Ammon's horn (tissue), 1 donor: ENCODE results near the gene TTC4.
A peak's percentile ranks its signal among the peaks of the same experiment; 100 is the strongest.

Experiments used
- DNase-seq: peaks from one replicate; pipeline ENCODE4 v3.0.0-alpha.2; 2016; ENCODE audit warnings: low spot score

Gene TTC4, protein sequence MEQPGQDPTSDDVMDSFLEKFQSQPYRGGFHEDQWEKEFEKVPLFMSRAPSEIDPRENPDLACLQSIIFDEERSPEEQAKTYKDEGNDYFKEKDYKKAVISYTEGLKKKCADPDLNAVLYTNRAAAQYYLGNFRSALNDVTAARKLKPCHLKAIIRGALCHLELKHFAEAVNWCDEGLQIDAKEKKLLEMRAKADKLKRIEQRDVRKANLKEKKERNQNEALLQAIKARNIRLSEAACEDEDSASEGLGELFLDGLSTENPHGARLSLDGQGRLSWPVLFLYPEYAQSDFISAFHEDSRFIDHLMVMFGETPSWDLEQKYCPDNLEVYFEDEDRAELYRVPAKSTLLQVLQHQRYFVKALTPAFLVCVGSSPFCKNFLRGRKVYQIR

DNA sequence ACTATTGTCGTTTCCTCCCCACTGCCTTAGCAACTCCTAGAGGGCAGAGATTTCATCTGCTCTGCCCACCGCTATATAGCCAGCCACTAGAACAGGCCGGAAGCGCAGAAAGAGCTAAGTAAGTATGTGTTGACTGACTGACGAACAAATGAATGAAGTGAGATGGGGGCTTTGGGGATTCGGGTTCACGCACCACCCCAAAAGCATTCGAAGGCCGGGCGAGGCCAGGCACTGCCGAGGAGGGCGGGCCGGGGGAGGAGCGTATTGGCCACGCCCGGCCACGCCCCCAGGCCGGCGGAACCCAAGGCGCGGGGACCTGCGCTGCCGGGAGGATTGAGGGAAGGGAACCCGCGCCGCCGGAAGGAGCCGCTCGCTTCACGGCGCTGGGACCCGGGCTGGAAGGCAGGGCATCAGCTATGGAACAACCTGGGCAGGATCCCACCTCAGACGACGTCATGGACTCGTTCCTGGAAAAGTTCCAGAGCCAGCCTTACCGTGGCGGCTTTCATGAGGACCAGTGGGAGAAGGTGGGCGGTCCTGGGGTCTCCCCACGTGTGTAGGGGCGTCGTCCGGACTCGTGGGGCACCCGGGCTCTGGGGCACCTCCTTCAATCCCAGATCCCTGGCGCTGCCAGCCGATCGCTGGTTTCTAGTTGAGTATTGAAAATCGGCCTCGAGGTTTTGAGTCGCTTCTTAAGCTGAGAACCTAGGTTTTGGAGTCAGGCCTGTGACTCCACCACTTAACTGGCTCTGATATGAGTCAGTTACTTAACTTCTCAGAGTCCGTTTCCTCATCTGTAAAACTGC, at the start of gene TTC4:
TSS of gene TTC4 (plus strand) at position 369 of the 806 bp plus-strand sequence. CDS start at position 417, 48 bp downstream.
- peak; percentile 92 for DNase-seq

DNA sequence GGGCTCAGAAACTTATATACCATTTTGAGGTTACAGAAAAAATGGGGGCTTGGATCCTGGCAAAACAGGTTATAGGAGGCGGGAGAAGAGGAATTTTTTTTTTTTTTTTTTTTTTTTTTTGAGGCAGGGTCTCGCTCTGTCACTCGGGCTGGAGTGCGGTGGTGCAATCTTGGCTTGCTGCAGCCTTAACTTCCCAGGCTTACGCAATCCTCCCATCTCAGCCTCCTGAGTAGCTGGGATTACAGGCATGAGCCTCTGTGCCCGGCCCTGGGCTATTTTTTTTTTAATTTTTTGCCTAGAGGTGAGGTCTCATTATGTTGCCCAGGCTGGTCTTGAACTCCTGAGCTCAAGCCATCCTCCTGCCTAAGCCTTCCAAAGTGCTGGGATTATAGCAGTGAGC, 49.3 kb upstream of the TTC4 start:
- DNase-seq = no peak

DNA sequence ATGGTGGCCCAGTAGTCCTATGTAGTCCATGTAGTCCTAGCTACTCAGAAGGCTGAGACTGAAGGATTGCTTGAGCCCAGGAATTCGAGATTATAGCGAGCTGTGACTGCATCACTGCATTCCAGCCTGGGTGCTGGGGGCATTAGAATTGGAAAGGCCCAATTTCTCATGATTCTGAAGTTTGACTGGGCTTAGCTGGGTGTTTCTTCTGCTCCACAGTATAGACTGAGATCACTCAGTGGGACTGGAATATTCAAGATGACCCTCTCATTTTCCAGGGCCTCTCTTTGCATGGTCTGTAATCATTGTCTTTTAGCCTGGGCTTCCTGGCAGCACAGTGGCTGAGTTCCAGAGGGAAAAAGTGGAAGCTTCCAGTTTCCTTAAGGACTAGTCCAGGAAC, 47.9 kb upstream of the TTC4 start:
- DNase-seq = no peak

DNA sequence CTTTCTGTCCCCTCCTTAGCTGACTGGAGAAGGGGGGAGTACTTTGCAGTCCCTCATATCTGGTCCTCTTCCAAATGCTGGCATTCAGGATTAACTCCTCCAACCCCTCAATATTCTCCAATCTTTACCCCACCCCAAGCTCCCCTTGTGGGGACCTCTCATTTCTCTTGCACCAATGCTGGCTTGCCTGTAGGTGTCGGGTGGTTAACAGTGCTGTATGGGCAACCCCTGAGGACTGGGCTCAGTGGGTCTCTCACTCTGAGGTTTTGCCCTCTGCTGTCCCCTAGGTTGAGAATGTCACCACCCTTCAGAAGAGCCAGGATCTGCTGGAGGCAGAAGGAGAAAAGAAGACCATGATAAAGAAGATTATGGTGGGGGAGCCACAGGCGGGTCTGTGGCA, 47.1 kb upstream of the TTC4 start:
- no peak for DNase-seq

DNA sequence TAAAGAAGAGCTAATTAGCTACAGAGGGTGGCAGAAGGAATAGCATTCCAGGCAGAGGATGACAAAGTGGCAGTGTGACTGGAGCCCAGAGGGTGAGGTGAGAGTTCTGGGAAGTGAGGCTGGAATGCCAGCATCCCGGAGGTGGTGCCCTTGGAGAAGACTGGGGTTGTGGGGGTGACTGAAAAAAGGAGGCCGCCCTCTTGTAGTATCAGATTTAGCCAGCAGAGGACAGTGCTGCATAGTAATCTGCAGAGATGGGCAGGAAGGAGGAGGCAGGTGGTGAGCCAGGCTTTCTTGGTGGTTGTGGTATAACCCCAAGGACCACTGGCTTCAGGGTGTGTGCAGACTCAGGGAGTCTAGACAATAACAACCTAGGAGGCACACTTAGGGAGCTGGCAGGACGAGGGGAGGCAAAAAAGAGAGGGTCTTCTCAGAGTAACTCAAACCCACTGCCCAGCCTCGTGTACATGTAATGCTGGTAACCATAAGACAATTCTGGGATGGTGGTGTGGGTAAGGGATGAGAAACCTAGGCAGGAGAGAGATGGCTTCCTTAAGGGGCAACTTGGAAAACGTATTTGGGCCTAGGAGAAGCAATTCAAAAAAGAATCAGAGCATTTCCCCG, 43.6 kb upstream of the TTC4 start:
- peak; percentile 30 for DNase-seq

DNA sequence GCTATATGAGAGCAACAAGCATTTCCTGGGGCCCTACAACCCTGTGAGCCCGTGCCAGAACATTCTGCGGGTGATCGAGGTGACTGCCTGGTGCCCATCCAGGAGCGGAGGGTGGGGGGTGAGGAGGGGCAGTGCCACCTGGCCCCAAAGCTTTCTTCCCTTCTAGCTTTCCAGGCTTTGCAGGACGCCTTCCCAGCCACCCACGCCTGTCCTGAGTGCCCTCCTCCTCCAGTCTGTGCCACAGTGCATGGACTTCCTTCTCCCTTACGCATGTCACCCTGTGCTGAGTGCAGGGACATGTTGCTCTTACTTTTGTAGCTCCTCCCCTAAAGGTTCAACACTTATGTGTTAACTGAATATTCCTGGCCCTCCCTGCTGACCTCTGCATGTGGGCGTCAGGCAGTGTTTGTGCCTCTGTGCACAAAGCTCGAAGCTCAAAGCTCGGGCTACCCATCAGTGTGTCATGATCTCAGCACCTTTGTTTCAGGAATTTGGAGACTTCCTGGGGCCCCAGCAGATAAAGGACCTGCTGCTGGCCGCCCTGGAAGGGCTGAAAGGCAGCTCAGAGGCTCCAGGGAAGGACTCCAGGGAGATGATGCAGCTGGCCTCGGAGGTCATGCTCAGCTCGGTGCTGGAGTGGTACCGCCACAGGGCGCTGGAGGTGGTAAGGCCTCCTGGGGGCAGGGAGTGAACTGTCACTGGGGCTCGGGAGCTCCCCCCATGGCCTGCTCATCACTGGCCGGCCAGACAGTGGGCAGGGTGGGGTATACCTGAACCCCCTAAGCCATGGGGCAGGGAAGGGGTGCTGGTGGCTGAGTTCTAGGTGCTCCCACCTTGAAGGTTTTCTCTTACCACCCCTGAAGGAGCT, 36.7 kb upstream of the TTC4 start:
- no peak for DNase-seq

DNA sequence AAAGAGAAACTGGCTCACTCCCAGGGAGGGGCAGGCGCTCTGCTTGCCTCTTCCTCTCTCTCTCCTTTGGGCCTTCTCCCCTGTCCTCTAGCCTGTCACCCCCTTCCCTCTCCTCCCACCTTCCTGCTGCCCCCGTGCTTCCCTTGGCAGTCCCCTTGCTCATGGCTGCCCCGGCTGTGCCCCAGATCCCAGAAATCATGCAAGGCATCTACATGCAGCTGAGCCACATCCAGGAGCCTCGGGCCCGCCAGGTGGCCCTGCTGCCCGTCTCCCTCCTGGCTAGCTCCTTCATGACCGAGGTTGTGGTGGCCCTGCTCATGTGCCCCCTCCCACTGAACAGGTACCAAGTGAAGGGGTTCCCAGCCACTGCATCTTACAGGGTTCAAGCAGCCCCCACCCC, 36.0 kb upstream of the TTC4 start:
- no peak for DNase-seq

DNA sequence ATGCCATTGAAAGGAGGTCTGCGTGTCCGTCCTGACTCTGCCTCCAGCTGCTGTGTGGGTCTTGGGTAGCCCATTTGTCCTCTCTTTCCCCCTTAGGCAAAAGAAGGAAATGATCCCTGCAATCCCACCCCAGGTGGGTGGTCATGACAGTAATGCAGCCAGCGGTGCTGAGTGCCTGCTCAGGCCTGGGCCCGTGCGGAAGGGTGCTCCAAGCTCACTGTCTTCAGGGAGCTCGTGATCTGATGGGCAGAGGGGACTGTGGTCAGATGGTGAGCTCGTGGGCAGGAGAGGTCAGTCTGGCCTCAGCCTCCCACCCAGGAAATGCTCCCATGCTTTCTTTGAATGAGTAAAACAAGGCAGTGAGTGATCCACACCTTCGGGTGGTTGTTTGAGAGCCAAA, 35.3 kb upstream of the TTC4 start:
- DNase-seq = no peak

DNA sequence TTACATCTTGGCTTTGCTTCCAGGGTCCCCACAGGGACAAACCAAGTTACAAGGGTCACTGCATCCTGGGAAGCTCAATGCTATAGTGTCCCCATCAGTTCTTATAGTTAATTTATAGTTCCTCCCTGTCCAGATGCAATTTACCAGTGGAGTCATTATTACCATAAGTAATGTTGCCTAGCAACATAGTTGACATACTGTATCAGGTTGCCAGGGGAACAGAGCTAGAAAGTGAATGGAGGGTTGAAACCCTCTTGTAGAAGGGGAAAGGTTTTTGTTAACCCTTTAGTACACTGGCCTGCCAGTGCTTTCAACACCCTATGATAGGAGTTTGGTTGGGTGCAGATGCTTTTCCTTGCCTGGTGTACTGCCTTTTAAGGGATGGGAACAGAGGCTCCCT, 34.3 kb upstream of the TTC4 start:
- DNase-seq = no peak

DNA sequence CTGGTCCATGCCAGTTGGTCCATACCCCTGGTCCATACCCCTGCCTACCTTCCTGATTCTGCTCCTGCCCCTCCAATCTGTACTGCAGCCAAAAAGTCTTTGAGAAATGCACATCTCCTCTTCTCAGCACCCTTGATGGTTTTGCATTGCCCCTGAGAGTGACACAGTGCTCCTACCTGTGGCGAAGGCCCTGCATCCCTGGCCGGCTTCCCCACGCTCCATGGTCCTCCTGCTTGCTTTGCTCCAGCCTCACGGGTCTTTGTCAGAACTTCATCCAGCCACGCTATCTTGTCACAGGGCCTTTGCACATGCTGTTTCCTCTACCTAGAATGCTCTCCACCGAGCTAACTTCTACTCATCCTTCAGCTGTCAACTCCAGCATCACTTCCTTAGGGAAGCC, 32.2 kb upstream of the TTC4 start:
- DNase-seq = no peak

DNA sequence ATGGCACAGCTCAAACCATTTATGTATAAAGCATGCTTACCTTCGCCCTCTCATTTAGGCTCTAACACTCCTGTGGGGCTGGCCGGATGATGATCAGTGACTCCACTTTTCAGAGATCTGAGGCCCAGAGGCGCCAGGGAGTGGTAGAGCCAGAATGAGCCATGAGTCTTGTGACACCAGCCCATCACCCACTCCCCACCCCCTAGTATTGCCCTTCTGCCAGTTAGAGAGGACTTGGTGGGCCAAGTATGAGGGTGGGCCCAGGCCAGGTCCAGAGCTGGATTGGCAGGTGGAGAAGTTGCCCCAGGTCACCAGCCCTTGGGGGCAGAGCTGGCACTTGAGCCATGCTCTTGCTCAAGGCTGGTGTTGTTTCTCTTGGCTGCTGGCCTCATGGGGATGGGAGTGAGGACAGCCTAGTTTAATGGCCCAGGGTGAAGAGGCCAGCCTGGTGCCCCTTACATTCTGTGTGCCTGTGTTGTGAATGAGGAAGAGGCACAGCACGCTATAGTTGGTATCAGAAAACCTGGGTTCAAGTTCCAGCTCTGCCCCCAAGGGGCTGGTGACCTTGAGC, 30.2 kb upstream of the TTC4 start:
- DNase-seq = no peak

DNA sequence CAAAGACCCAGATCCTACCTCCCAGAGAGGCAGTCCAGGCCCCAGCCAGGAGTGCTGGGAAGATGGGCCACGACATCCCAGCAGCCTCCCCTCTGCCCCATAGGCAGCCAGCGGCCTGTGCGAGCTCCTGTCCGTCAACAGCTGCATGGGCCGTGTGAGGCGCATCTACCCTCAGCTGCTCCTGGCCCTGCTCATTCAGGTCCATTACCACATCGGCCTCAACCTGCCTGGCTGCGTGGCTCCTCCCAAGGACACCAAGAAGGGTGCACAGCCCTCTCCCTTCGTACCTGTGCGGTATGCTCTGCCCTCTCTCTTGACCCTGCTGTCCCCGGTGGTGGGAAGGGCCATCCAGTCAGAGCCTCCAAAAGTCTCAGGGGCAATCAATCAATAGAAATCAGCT, 29.5 kb upstream of the TTC4 start:
- DNase-seq = no peak

DNA sequence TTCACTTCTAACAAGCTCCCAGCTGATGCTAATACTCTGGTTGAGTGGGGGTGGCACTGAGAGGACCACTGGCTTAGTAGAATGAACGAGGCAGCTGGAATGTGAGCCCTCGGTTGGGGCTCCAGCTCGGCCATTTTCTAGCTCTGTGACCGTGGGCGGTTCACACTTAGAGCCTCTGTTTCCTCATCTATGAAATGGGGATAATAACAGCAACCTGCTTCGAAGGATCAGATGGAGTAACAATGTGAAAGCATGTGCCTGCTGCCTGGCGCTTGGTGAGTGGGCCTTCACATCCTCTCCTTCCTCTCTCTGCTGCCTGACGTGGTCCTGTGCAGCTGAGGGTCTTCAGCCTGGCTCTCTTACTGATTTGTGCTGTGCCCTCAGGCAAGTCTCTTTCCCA, 20.9 kb upstream of the TTC4 start:
- no peak for DNase-seq

DNA sequence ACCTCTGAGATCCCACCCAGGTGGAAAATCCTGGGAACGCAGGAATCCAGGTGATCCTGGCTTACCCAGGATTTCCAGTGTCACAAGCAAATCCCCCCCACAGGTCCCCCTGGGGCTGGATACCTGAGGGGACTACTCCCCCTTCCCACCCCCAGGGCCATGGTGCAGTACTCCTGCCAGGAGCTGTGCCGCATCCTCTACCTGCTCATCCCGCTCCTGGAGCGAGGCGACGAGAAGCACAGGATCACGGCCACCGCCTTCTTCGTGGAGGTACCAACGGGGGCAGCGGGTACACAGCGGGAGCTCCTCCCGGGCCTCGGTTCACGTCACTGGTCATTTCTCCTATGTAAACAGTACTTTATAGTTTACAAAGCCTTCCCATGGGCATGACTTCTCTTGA, 20.4 kb upstream of the TTC4 start:
- no peak for DNase-seq

DNA sequence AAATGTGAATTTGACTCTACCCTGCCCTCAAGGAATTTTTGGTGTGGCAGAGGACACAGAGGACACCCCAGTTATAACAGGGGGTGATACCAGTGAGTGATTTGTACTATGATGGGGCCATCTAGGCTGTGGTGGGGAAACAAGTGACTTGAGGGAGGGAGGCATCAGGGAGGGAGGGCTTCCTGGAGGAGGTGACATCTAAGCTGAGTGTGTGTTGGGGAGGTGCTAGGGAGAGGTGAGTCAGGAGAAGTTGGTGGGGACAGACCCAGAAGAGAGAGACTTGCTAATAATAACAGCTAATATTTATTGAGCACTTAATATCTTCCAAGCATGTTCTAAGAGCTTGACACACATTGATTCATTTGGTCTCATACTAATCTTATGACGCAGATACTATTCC, 19.9 kb upstream of the TTC4 start:
- DNase-seq = no peak

DNA sequence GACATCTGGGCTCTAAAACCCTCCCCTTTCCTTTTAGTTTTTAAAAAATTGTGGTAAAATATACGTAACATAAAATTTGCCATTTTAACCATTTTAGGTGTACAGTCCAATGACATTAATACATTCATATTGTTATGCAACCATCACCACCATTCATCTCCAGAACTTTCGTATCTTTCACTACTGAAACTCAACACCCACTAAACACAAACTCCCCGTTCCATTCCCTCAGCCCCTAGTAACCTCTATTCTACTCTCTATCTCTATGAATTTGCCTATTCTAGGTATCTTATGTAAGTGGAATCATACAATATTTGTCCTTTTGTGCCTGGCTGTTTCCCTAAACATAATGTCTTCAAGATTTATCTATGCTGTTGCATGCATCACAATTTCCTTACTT, 19.4 kb upstream of the TTC4 start:
- no peak for DNase-seq

DNA sequence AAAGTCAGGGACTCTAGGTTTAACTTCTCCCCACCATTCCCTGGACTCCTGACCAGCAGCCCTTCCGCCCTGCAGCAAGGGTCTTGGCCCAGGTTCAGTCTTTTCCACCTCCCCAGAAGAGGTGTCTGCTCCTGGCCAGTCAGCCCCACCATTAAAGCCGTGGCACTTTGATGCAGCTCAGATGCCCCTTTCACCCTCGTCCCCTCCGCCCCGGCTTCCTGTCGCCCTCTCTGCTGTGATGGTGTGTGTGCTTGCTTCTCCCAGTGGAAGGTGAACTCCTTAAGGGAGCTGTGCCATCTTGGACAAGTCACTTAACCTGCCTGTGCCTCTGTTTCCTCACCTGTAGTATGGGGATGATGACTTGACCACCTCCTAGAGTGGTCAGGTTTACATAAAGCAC, 17.8 kb upstream of the TTC4 start:
- DNase-seq = no peak

DNA sequence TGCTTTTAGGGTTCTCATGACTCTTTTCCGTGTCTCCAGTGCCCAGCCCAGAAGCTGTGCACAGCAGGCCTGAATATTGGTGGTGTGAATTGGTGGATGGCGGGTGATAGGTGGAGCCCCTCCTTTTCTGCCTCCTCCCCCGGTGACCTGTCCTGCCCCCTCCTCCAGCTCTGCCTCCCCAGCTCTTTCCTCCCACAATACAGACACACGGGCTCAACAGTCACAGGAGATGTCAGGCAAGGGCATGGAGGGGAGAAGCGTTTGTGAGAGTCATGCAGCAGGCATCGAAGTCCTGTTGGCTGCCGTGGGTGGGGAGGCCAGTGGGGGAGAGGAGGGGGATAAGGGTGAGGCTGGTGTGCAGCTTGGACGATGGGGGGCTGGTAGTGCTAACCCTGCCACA, 17.3 kb upstream of the TTC4 start:
- DNase-seq = no peak

DNA sequence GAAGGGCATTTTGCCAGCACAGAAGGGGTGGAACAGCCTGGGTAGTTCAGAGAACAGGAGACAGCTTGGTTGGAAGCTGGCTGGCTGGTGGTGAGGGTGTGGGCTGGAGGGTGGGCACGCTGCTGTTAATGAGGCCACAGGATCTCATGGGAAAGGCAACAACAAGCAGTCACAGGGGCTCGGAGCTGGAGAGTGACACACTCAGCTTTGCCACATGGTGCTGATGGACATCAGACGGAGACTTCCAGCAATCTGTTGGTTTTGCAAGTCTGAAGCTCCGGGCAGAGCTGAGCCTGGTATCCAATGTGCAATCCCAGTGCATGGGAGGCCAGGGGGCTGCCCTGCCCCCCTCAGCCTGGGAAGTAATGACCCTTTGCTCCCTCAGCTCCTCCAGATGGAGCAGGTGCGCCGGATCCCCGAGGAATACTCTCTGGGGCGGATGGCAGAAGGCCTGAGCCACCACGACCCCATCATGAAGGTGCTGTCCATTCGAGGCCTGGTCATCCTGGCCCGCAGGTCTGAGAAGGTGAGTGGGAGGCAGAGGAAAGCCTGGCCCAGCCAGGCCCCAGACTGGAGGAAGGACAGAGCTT, 15.6 kb upstream of the TTC4 start:
- no peak for DNase-seq

DNA sequence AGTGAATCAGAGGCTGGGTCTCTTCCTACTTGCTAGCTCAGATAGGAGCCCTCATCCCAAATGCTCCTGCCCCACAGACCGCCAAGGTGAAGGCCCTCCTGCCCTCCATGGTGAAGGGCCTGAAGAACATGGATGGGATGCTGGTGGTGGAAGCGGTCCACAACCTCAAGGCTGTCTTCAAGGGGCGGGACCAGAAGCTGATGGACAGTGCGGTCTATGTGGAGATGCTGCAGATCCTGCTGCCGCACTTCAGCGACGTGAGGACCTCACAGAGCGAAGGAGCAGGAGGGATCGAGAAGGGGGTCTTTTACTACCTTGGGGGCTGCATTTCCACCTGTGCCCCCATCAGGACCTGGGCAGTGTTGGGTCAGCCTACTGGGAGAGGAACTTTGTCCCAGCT, 14.6 kb upstream of the TTC4 start:
- no peak for DNase-seq

DNA sequence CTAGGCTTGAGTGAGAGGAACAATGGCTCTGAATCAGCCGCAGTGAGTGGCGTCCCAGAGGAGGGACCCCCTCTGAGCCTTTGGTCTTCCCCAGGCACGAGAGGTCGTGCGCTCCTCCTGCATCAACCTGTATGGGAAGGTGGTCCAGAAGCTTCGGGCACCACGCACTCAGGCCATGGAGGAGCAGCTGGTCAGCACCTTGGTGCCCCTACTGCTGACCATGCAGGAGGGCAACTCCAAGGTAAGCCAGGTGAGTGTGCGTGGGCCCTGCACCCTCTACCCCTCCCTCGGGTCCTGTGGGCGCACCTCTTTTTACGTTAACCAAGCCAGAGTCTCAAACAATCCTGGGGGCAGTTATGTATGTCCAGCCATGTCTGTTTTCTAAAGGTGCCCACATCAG, 13.7 kb upstream of the TTC4 start:
- DNase-seq = no peak
